ENCODE measurements around the gene TCF19.

TCF19 gene

DNA sequence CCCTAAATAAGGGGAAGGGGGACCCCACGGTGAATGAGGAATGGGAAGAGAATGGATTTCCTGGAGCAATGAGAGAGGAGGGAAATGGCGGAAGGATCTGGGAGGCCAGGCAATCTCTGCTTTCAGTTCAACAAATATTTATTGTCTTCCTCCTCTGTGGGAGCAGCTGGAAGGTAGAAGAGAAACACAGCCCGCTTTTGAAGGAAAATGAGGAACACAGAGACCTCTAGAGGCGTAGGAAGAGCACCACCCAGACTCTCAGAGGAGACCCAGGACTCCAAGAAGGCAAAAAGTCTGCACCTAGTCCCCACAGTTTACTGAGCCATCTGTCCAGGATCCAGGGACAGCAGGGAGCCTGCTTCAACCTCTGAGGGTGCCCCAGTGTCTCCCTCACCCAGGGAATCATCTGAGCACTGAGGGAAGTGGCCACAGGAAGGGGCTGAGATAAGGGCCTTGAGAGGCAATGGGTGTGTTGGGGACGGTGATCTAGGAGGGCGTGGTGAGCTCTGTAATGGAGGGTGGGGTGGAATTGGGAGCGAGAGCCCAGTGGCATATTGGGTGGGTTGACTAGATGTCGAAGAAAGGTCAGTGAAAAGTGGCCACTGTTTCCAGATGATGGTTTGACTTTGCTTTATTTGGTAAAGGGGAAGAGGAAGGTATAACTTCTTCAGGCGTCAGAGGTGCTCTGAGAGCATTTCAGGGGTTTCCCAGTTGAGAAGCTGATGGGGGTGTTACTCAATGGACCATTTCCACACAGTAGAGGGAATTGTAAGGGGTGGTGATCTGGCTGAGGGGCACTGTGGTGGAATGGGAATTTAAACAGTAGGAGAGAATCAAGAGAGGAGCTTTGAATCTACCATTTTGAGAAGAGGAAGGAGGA, 43.2 kb upstream of the TCF19 start:
- TF ChIP-seq CSDC2 (CRISPR knock-in tag; IDR thresholded peaks at IDR 0.05) (no peak), TOX (CRISPR knock-in tag; IDR thresholded peaks at IDR 0.05; ENCODE audit: borderline replicate concordance) (no peak), BACH2 (CRISPR knock-in tag; IDR thresholded peaks at IDR 0.05; ENCODE audit: borderline replicate concordance) (no peak), OSR1 (CRISPR knock-in tag; IDR thresholded peaks at IDR 0.05) (no peak), GLIS3 (CRISPR knock-in tag; IDR thresholded peaks at IDR 0.05) (no peak), ZNF565 (CRISPR knock-in tag; conservative IDR thresholded peaks at IDR 0.05; ENCODE audit: low read depth) (no peak), RARB (CRISPR knock-in tag; IDR thresholded peaks at IDR 0.05) (no peak), TCF4 (CRISPR knock-in tag; IDR thresholded peaks at IDR 0.05; ENCODE audit: borderline replicate concordance) (no peak), ARNTL (CRISPR knock-in tag; IDR thresholded peaks at IDR 0.05; ENCODE audit: borderline replicate concordance, low read depth) (no peak)
- TF ChIP-seq, protein P1, sequence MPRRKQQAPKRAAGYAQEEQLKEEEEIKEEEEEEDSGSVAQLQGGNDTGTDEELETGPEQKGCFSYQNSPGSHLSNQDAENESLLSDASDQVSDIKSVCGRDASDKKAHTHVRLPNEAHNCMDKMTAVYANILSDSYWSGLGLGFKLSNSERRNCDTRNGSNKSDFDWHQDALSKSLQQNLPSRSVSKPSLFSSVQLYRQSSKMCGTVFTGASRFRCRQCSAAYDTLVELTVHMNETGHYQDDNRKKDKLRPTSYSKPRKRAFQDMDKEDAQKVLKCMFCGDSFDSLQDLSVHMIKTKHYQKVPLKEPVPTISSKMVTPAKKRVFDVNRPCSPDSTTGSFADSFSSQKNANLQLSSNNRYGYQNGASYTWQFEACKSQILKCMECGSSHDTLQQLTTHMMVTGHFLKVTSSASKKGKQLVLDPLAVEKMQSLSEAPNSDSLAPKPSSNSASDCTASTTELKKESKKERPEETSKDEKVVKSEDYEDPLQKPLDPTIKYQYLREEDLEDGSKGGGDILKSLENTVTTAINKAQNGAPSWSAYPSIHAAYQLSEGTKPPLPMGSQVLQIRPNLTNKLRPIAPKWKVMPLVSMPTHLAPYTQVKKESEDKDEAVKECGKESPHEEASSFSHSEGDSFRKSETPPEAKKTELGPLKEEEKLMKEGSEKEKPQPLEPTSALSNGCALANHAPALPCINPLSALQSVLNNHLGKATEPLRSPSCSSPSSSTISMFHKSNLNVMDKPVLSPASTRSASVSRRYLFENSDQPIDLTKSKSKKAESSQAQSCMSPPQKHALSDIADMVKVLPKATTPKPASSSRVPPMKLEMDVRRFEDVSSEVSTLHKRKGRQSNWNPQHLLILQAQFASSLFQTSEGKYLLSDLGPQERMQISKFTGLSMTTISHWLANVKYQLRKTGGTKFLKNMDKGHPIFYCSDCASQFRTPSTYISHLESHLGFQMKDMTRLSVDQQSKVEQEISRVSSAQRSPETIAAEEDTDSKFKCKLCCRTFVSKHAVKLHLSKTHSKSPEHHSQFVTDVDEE (CRISPR knock-in tag; IDR thresholded peaks at IDR 0.05), result no peak
- ATAC-seq, result peak; percentile 89

DNA sequence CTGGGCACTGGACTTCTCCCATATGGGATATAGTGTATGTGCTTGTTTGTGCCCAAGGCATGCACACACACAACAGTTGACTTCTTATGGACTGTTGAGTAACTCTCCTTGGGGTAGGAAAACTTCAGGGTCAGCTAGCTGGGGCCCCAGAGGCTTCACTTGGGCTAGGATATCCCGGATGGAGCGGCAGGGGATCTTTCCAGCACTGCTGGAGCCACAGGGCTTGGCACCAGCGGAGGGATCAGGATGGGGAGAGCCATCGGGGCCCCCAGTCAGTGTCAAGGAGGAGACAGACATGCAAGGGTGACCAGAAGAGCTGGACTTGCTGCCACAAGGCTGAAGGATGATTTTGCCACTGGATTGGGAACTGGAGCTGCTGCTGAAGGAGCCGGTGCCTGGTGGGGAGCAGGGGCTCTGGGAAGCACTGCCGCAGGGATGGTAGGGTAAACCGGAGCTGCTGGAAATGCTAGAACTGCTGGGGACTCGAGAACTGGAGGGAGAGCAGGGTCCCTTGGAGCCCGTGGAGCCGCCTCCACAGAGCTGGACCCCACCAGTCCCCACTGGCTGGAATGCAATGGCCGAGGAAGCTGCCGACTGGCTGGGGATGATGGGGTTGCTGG, 42.3 kb upstream of the TCF19 start:
- no peak for TF ChIP-seq ZFP30 (CRISPR knock-in tag; IDR thresholded peaks at IDR 0.05)
- no peak for TF ChIP-seq GLIS3 (CRISPR knock-in tag; IDR thresholded peaks at IDR 0.05)
- TF ChIP-seq, protein P1 (CRISPR knock-in tag; IDR thresholded peaks at IDR 0.05), result no peak
- no peak for TF ChIP-seq ZNF565 (CRISPR knock-in tag; conservative IDR thresholded peaks at IDR 0.05; ENCODE audit: low read depth)
- TF ChIP-seq ARNTL (CRISPR knock-in tag; IDR thresholded peaks at IDR 0.05; ENCODE audit: borderline replicate concordance, low read depth), result no peak
- no peak for TF ChIP-seq SNAI2 (CRISPR knock-in tag; IDR thresholded peaks at IDR 0.05)
- no peak for TF ChIP-seq BACH2 (CRISPR knock-in tag; IDR thresholded peaks at IDR 0.05; ENCODE audit: borderline replicate concordance)
- TF ChIP-seq, protein P2, sequence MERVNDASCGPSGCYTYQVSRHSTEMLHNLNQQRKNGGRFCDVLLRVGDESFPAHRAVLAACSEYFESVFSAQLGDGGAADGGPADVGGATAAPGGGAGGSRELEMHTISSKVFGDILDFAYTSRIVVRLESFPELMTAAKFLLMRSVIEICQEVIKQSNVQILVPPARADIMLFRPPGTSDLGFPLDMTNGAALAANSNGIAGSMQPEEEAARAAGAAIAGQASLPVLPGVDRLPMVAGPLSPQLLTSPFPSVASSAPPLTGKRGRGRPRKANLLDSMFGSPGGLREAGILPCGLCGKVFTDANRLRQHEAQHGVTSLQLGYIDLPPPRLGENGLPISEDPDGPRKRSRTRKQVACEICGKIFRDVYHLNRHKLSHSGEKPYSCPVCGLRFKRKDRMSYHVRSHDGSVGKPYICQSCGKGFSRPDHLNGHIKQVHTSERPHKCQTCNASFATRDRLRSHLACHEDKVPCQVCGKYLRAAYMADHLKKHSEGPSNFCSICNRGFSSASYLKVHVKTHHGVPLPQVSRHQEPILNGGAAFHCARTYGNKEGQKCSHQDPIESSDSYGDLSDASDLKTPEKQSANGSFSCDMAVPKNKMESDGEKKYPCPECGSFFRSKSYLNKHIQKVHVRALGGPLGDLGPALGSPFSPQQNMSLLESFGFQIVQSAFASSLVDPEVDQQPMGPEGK (CRISPR knock-in tag; IDR thresholded peaks at IDR 0.05; ENCODE audit: borderline replicate concordance), result no peak
- TF ChIP-seq, protein P3, sequence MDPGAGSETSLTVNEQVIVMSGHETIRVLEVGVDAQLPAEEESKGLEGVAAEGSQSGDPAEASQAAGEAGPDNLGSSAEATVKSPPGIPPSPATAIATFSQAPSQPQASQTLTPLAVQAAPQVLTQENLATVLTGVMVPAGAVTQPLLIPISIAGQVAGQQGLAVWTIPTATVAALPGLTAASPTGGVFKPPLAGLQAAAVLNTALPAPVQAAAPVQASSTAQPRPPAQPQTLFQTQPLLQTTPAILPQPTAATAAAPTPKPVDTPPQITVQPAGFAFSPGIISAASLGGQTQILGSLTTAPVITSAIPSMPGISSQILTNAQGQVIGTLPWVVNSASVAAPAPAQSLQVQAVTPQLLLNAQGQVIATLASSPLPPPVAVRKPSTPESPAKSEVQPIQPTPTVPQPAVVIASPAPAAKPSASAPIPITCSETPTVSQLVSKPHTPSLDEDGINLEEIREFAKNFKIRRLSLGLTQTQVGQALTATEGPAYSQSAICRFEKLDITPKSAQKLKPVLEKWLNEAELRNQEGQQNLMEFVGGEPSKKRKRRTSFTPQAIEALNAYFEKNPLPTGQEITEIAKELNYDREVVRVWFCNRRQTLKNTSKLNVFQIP (CRISPR knock-in tag; IDR thresholded peaks at IDR 0.05; ENCODE audit: borderline replicate concordance, low read depth), result no peak
- TF ChIP-seq TCF4 (CRISPR knock-in tag; IDR thresholded peaks at IDR 0.05; ENCODE audit: borderline replicate concordance), result no peak
- no peak for TF ChIP-seq ISL1 (CRISPR knock-in tag; IDR thresholded peaks at IDR 0.05)
- no peak for TF ChIP-seq ZFP3 (CRISPR knock-in tag; IDR thresholded peaks at IDR 0.05)
- no peak for TF ChIP-seq TOX (CRISPR knock-in tag; IDR thresholded peaks at IDR 0.05; ENCODE audit: borderline replicate concordance)
- no peak for TF ChIP-seq CSDC2 (CRISPR knock-in tag; IDR thresholded peaks at IDR 0.05)

DNA sequence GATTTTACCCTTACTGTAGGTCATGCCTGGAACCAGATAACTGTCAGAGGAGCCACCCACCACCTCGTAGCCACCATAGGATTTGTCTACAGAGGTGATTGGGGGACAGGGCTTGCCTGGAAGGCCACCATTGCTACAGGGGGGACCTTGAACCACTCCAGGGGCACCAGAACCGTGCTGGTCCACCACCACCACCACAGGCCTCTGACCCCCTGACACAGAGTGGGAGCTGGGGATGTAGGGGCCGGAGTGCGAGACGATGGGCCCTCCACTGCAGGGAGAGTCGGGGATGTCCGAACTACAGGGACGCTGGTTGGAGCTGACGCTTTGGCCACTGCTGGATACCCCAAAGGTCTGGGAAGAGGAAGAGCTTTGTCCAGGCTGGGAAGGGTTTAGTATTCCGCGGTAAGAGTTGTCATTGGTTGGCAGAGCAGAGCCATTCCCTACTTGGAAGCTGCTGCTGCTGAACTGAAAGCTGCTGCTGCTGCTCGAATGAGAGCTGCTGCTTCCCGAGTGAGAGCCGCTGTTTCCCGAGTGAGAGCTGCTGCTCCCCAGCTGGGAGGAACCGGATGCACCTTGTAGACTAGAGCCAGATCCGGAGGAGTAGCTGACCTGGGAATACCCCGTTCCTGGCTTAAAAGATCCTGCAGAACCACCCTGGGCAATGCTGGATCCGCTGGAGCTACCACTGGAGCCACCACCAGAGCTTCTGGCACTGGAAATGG, 41.6 kb upstream of the TCF19 start:
- no peak for ATAC-seq
- no peak for TF ChIP-seq TCF4 (CRISPR knock-in tag; IDR thresholded peaks at IDR 0.05; ENCODE audit: borderline replicate concordance)
- TF ChIP-seq, protein P4, sequence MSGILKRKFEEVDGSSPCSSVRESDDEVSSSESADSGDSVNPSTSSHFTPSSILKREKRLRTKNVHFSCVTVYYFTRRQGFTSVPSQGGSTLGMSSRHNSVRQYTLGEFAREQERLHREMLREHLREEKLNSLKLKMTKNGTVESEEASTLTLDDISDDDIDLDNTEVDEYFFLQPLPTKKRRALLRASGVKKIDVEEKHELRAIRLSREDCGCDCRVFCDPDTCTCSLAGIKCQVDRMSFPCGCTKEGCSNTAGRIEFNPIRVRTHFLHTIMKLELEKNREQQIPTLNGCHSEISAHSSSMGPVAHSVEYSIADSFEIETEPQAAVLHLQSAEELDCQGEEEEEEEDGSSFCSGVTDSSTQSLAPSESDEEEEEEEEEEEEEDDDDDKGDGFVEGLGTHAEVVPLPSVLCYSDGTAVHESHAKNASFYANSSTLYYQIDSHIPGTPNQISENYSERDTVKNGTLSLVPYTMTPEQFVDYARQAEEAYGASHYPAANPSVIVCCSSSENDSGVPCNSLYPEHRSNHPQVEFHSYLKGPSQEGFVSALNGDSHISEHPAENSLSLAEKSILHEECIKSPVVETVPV (CRISPR knock-in tag; IDR thresholded peaks at IDR 0.05), result no peak
- TF ChIP-seq BACH2 (CRISPR knock-in tag; IDR thresholded peaks at IDR 0.05; ENCODE audit: borderline replicate concordance), result no peak
- no peak for TF ChIP-seq GLIS3 (CRISPR knock-in tag; IDR thresholded peaks at IDR 0.05)
- TF ChIP-seq ZFP3 (CRISPR knock-in tag; IDR thresholded peaks at IDR 0.05), result no peak
- no peak for TF ChIP-seq ISL1 (CRISPR knock-in tag; IDR thresholded peaks at IDR 0.05)
- TF ChIP-seq OSR1 (CRISPR knock-in tag; IDR thresholded peaks at IDR 0.05), result no peak
- TF ChIP-seq, protein P2 (CRISPR knock-in tag; IDR thresholded peaks at IDR 0.05; ENCODE audit: borderline replicate concordance), result no peak
- TF ChIP-seq RARB (CRISPR knock-in tag; IDR thresholded peaks at IDR 0.05), result no peak
- TF ChIP-seq, protein P5, sequence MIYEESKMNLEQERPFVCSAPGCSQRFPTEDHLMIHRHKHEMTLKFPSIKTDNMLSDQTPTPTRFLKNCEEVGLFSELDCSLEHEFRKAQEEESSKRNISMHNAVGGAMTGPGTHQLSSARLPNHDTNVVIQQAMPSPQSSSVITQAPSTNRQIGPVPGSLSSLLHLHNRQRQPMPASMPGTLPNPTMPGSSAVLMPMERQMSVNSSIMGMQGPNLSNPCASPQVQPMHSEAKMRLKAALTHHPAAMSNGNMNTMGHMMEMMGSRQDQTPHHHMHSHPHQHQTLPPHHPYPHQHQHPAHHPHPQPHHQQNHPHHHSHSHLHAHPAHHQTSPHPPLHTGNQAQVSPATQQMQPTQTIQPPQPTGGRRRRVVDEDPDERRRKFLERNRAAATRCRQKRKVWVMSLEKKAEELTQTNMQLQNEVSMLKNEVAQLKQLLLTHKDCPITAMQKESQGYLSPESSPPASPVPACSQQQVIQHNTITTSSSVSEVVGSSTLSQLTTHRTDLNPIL (CRISPR knock-in tag; IDR thresholded peaks at IDR 0.05; ENCODE audit: low read depth), result no peak

More for the DNA sequence above, 42.3 kb upstream of the TCF19 start:
- ATAC-seq, result no peak

Measured in SK-N-SH treated with all-trans-retinoic acid at 6 μM for 48 hours (cell line).